Measurements from ENCODE around the gene C1QTNF5. TPM values are rescaled to one million over a fixed set of nuclear protein-coding genes. Genes with fewer than 3 reads are reported as not detected.

C1QTNF5 gene
- polyA plus RNA-seq, 1 donor from 2014 or later: not detected

DNA sequence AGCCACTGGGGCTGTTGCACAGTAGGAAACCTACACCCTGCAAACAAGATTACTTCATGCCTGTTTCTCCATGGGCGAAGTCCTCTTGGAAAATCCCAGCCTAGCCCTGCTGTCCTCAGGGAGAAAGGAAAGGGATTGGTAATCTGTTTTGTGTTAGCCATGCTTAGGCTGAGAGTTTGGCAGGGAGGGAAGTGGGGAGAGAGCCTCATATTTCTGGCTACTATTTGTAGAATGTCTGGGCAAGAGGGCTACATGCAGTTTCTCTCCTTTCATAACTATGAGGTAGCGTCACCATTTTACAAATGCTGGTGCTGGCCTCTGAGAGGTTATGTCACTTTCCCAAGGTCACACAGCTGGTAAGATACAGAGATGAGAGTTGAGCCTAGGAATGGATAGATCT lies 6.6 kb upstream of the C1QTNF5 start:
- Histone ChIP-seq H3K36me3 (ENCODE audit: insufficient read depth, low read length) (no peaks in the 10 kb centered on the region), H3K27ac (ENCODE audit: low read length) (no peak overlapping the region), H4K20me1 (ENCODE audit: insufficient read depth) (no peaks in the 10 kb centered on the region), H3K9ac (ENCODE audit: low read length) (no peak overlapping the region), H3K9me3 (ENCODE audit: low read length) (no peaks in the 10 kb centered on the region), H3K4me3 (ENCODE audit: low read length) (no peak overlapping the region), H3K4me2 (ENCODE audit: low read length) (no peak overlapping the region), H3K9me2 (ENCODE audit: insufficient read depth, low read length) (no peaks in the 10 kb centered on the region), H3F3A (ENCODE audit: insufficient read depth, low read length, poor library complexity, severe bottlenecking) (no peaks in the 10 kb centered on the region), H3K79me2 (replicated peaks; ENCODE audit: insufficient read depth, low read length) (no peaks in the 10 kb centered on the region), H3K27me3 (ENCODE audit: insufficient read depth, low read depth, low read length) (no peaks in the 10 kb centered on the region), H2AFZ (ENCODE audit: low read depth, low read length) (no peak overlapping the region)
- TF ChIP-seq TAF1 (IDR thresholded peaks at IDR 0.05; ENCODE audit: low read depth) (no peak), CTCF (IDR thresholded peaks at IDR 0.05; ENCODE audit: poor library complexity, severe bottlenecking) (no peak), EZH2 (IDR thresholded peaks at IDR 0.05; ENCODE audit: borderline replicate concordance, insufficient read depth, low read length, poor library complexity, severe bottlenecking) (no peak), POLR2AphosphoS5 (IDR thresholded peaks at IDR 0.05) (no peak), MXI1 (conservative IDR thresholded peaks at IDR 0.05; ENCODE audit: poor library complexity, severe bottlenecking) (no peak)

- H3K27me3 ChIP-seq (ENCODE audit: insufficient read depth, low read depth, low read length): peaks cover 6% of the 10 kb centered on the region
- TF ChIP-seq CTCF (IDR thresholded peaks at IDR 0.05; ENCODE audit: poor library complexity, severe bottlenecking): no peak
- TF ChIP-seq EP300 (conservative IDR thresholded peaks at IDR 0.05; ENCODE audit: poor library complexity, severe bottlenecking): no peak
- TF ChIP-seq POLR2AphosphoS5 (IDR thresholded peaks at IDR 0.05): no peak
- no peak for TF ChIP-seq TAF1 (IDR thresholded peaks at IDR 0.05; ENCODE audit: low read depth)
- no peak for TF ChIP-seq SMC3 (conservative IDR thresholded peaks at IDR 0.05; ENCODE audit: poor library complexity)
- TF ChIP-seq RAD21 (conservative IDR thresholded peaks at IDR 0.05): no peak
- H3K9me2 ChIP-seq (ENCODE audit: insufficient read depth, low read length): no peaks in the 10 kb centered on the region
- H3K36me3 ChIP-seq (ENCODE audit: insufficient read depth, low read length): no peaks in the 10 kb centered on the region
- no peak within 1 kb of the TSS for H3K4me3 ChIP-seq (ENCODE audit: low read length)
- no peaks in the 10 kb centered on the region for H4K20me1 ChIP-seq (ENCODE audit: insufficient read depth)
- no peak within 1 kb of the TSS for H3K27ac ChIP-seq (ENCODE audit: low read length)
- H3K9ac ChIP-seq (ENCODE audit: low read length): no peak within 1 kb of the TSS
- no peaks in the 10 kb centered on the region for H3K9me3 ChIP-seq (ENCODE audit: low read length)
- no peak within 1 kb of the TSS for H3K4me2 ChIP-seq (ENCODE audit: low read length)
- no peaks in the 10 kb centered on the region for H3K79me2 ChIP-seq (replicated peaks; ENCODE audit: insufficient read depth, low read length)
- no peaks in the 10 kb centered on the region for H3F3A ChIP-seq (ENCODE audit: insufficient read depth, low read length, poor library complexity, severe bottlenecking)
- no peak within 1 kb of the TSS for H2AFZ ChIP-seq (ENCODE audit: low read depth, low read length)
Observed at GRCh38 chr11:119346605-119347004, 5.9 kb upstream of the C1QTNF5 start, which contains the start of gene MFRP. TSS of gene MFRP (minus strand) at chr11:119346705. CDS start at chr11:119346513, 192 bp downstream.

- Histone ChIP-seq H3K36me3 (ENCODE audit: insufficient read depth, low read length) (no peaks in the 10 kb centered on the region), H3K27ac (ENCODE audit: low read length) (no peak overlapping the region), H3K9ac (ENCODE audit: low read length) (no peak overlapping the region), H3K9me2 (ENCODE audit: insufficient read depth, low read length) (no peaks in the 10 kb centered on the region), H3K4me3 (ENCODE audit: low read length) (no peak overlapping the region), H4K20me1 (ENCODE audit: insufficient read depth) (no peaks in the 10 kb centered on the region), H3K9me3 (ENCODE audit: low read length) (no peaks in the 10 kb centered on the region), H3K79me2 (replicated peaks; ENCODE audit: insufficient read depth, low read length) (no peaks in the 10 kb centered on the region), H3K4me2 (ENCODE audit: low read length) (no peak overlapping the region), H2AFZ (ENCODE audit: low read depth, low read length) (no peak overlapping the region), H3F3A (ENCODE audit: insufficient read depth, low read length, poor library complexity, severe bottlenecking) (no peaks in the 10 kb centered on the region), H3K27me3 (ENCODE audit: insufficient read depth, low read depth, low read length) (peaks cover 15% of the 10 kb centered on the region)
- TF ChIP-seq TAF1 (IDR thresholded peaks at IDR 0.05; ENCODE audit: low read depth) (no peak), SMC3 (conservative IDR thresholded peaks at IDR 0.05; ENCODE audit: poor library complexity) (no peak)
Observed at GRCh38 chr11:119345685-119346084, 5.0 kb upstream of the C1QTNF5 start.
